Right forelimb (tissue), 1 donor: Measurements from ENCODE around the gene ISM1.
"Not testable (repeated sequence)": the region's sequence is repeated elsewhere in the genome, so short reads cannot be mapped to it uniquely, and the experiment has no call there.

Experiments
- DNase-seq: peaks from one replicate; pipeline ENCODE4 v3.0.0-alpha.2; 2018

ISM1 gene

DNA sequence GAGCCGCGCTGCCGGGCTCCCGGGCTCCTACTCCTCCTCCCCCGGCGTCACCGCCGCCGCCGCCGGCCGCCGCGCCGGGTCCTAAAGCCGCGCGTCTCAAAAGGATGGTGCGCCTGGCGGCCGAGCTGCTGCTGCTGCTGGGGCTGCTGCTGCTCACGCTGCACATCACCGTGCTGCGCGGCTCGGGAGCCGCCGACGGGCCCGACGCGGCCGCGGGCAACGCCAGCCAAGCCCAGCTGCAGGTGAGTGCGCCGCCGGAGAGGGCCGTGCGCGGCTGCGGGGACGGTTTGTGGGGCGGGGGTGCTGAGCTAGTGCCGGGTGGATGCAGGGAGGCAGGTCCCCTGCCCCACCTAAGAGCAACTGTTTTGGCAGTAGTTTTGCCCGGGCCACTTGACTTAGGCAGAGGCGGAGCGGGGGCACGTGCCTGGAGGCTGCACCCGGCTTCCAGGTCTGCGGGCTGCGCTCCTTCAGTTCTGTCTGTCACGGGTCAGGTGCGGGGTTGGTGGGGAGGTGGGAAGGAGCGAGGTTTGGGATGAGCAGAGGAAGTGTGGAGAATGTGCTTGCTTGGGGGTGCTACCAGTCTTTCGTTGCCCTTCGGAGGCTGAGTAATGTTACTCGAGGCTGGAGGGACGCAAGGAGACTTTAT is 722 bp downstream of the ISM1 start:
- peak; percentile 79 for DNase-seq

DNA sequence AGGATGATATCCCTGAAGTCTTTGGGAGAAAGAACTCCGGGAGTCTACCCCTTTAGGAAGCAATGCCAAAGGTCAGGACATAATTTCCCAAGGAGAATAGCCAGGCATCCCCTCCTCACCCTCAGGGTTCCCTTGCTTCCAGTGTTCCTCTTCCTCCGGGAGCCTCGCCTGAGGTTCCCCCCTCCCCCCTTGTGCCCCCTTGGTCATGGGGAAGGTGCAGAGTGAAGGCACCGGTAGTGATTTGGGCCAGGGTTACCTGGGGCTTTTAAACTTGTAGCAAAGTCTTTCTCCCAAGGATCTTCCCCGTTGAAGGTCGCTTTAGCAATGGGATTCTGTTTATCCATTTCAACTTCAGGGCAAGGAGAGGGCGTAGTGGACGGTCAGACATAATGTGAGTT is 1.2 kb downstream of the ISM1 start:
- no peak for DNase-seq

DNA sequence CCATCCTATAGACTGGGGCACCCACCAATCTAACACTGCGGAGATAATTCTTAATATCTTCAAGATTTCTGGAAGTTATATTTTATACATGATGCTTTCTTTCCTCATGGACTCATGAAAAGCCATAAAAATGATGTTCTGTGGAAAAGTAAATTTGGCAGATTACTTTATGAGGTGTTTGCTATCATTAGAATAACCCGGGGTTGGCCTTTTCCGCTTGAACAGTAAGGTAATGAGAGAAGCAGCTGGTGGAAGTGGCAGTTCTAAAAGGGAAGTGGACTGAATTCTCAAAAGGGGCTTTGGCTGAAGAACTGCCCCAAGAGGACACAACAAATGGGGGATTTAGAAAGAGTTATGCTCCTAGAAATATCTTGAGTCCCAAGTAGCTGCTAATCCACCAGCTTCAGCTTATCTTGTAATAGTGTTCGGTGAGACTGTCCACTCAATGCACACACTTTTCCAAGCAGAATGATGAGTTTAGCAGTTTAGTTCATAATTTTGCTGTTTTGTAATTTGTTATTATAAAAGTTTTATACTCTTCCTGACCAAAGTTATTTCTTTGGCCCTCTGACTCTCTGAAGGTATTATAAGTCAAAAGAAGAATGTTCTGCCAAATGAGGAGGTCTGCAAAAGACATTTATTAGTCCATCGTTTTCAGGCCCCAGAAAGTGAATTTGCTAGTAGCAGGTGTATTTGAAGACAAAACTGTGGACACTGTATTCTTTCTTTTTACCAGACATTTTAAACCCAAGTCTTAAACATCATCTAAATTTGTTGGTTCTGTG is 2.9 kb downstream of the ISM1 start:
- DNase-seq = no peak

GRCh38 chr20:13226367-13226766 is 5.3 kb downstream of the ISM1 start:
- no peak for DNase-seq

DNA sequence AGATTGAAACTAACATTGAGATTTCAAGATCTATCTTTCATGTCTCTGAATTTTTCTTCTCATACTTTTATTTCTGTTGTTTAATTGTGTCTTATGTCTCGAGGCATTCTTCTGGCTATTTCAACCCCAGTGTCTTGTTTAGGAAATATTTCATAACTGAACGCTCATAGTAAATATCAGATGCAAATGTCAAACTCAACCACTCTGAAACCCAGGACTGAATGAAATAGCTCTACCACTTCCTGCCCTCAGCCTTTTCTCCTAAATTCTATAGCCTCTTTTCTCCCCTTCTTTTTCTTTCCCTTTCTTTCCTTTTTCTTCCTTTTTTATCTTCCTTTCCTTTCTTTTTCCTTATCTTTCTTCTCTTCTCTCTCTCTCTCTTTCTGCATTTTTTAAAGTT is 7.7 kb downstream of the ISM1 start:
- no peak for DNase-seq

- DNase-seq = no peak
Observed at GRCh38 chr20:13229538-13229937, 8.5 kb downstream of the ISM1 start.

DNA sequence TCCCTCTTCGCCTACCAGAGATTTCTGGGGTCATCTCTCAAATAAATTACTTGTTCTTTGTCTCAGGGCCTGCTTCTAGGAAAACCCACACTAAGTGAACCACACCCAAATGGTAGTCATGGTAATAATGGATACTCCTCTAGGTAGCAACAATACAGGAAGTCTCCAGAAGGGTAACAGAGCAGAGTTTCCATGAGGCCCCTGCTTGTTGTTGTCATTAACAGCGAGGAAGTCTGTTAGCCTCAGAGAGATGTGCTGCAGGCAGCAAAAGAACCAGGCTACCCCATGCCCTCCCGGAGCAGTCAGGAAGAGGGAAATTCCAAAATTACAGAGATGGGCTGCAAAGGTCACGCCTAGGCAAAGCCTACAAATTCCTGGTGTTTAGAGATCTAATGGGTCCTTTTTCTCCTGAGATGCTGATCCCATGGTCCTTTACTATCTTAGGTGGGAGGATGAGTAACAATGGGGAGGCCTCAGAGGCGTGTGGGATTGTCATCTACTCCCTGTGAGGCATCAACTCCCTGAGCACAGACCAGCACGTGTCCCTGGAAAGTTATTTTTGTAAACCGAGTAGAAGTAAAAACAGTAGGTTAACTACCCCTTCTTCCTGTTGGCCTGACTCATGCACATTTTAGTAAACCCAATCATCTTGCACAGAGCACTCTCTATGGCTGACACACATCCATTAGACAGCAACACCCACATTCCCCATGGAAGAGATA is 10.1 kb downstream of the ISM1 start:
- no peak for DNase-seq

- no peak for DNase-seq
Observed at GRCh38 chr20:13232999-13233398, 11.9 kb downstream of the ISM1 start.

DNA sequence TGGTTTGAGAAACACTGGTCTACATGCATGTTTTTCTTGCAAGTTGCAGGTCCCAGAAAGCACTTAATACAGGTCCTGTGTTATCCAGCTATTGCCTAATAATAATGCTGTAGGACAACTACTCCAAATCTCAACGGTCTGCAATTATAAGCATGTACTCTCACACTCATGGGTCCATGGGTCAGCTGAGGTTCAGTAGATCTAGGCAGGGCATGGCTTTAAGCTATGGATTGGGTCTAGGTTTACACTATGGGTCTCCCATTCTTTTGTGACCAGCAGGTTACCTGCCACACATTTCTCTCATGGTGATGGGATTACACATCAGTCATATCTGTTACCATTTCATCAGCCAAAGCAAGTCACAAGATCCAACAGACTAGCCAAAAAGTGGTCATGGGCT is 13.9 kb downstream of the ISM1 start:
- no peak for DNase-seq

DNA sequence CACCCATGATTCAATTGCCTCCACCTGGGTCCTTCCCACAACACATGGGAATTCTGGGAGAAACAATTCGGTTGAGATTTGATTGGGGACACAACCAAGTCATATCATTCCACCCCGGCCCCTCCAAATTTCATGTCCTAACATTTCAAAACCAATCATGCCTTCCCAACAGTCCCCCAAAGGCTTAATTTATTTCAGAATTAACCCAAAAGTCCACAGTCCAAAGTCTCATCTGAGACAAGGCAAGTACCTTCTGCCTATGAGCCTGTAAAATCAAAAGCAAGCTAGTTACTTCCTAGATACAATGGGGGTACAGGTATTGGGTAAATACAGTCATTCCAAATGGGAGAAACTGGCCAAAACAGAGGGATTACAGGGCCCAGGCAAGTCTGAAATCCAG is 15.3 kb downstream of the ISM1 start:
- DNase-seq = not testable (repeated sequence)

- no peak for DNase-seq
Observed at GRCh38 chr20:13236990-13237720, 16.1 kb downstream of the ISM1 start.

DNA sequence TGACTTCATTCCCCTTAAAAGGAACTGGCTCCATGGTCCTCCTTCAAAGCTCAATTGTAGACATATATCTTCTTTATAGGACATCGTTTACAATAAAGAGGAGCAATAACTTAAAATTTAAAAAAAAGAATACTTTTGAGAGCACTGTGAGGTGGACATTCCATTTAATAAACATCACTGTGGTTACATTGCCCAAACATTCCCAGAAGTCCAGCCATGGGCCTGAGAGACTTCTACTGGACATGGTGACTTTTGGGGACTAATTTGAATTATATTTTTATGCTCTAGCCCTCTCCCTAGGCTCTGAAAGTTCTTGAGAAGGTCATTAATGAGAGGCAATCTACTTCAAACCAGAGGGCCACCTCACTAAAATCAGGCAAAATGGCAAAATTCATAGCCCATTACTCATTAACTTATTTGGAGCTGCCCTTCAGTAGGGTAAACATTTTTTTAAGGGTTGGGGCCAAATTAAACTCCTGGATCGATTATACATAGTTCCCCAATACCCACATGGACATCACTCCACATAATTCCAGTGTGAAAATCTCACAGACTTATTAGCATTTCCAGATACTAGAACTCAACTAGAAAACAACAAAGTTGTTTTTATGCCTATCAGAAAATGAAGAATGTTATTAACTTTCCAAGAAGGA is 17.1 kb downstream of the ISM1 start:
- no peak for DNase-seq

DNA sequence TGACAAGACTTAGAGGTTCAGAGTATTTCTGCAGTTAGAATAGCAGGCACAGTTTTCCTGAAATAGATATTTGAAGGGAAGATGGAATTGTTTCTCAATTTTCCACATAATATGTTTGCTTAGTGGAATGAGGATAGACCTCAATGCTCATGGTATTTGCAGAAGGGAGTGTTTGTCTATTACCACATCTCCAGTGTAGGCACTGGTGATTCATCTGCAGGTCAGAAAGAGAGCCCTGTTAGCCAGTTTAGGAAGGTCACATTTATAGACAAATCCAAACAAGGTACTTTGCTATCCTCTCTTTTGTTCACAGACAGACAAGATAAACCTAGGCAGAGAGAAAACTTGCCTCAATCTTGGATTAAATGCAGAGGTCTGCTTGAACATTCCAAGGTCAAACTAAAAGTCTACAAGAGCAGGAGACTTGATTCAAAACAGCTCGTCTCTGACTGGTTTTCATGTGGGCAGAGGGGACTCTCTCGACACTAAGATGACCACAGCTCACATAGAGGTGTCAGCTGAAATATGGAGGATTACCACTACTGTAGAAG is 22.8 kb downstream of the ISM1 start:
- no peak for DNase-seq

DNA sequence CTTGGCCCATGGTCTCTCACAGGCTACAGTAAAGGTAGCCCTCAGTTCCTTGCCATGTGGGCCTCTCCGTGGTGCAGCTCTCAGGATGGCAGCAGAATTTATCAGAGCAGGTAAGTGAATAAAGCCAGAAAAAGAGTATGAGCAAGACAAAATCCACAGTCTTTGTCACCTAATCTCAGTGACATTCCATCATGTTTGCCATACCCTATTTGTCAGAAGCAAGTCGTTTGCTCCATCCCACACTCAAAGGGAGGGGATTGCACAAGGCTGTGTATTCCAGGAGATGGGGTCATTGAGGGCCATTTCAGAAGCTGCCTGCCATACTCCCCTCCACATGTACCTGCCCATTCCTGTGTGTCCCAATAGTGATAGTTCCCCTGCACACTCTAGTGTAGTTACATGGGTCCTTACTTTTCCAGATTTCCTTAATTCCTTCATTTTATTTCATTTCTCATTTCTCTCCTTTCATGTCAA is 24.2 kb downstream of the ISM1 start:
- DNase-seq = no peak

DNA sequence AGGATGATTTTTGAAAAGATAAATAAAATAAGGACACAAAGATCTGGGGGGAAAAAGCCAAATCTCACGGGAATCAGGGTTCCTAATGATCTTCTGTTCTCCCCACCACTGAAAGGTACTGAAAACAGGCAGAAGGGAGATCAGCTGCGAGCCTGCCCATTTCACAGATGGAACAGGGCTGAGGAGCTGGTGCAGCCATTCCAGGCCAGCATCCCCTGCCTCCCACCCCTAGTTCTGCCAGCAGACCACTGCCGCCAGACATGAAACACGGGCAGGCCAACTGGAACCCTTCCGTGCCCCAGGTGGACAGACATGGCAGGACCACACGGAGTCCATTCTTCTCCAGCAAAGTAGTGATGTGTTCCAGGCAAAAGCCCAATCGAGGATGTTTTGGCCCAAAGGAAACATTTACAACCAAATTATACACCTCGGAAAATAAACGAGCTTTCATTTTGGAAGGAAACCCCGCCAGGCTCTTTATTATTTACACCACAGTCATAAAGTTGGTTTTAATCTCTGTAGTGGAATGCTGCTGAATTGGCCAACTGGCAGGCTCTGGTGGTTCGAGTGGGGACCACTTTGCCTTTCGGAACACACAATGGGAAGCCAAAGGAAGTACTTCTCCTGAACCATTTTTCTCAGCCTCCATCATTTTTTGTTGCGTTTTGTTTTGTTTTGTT is 28.2 kb downstream of the ISM1 start:
- no peak for DNase-seq

DNA sequence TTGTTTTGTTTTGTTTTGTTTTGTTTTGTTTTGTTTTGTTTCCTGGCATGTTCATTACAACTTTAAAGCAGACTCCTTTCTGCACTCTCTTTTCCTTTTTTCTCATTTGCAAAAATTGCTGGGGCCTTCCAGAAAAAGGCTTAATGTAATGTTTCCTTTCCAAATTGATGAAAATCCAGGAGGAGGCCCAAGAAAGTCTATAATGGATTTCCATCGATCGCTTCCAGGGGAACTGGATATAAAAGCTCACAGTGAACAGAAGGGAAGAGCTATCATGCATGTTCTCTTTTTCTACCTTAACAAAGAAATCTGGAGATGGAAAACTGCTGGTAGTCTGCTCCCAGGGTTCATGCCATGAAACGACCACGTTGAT is 28.7 kb downstream of the ISM1 start:
- no peak for DNase-seq

DNA sequence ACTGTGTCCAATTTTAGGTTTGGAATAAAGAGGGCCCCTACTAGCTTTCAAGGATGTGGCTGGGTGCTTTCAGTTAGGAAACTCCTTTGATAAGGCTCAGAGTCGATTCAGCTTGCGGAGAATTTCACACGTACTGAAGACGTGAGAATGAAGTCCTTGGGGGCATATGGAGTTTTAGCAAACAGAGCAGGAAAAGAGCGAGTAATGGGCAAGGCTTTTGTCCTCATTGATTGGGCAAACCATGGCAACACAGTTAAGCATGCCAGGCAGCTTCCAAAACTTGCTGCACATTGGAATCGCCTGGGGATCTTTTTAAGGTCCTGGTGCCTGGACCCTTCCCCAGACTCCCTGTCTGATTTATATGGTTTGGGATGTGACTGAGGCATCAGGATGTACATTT is 29.2 kb downstream of the ISM1 start:
- no peak for DNase-seq

DNA sequence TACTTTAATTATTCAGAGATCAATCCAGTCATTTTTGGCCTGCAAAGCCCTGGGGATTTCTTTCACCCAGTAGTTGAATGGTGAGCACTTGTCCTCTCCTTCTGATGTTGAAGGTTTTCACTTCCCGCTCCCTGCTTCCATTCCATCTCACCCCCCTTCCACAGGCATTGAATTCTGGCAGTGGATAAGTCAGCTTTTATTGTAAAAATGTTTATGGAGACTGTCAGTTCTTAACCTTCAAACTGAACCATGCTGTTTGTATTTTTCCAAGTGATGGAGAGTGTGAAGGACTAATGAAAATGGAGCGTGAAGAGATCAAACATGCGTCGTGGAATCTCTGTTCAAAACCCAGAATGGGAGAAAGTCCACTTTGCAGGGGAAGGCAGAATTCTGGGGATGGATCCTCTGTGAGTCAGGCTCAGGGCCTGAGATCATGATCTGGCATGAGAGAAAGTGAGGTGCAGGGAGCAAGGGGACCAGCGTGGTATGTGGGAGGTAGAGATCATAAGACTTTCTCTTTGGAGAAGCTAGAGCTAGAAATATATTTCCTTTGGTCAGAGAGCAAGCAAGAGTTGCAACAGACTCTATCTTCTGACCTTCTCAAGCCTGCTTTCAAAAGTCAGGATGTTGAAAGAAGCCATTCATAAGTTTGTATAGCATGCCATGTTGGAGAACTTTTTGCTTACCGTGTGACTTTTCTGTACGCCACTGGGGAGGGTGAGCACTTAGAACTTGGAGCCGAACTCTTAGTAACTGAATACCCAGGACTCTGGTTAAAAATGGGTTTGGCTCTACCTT is 30.2 kb downstream of the ISM1 start:
- no peak for DNase-seq

GRCh38 chr20:13251904-13252297 is 30.8 kb downstream of the ISM1 start:
- DNase-seq = no peak

GRCh38 chr20:13255356-13255755 is 34.3 kb downstream of the ISM1 start:
- no peak for DNase-seq

- no peak for DNase-seq
Observed at GRCh38 chr20:13256606-13257005, 35.5 kb downstream of the ISM1 start.
